ENCODE data around the gene OSBPL10.

DNA sequence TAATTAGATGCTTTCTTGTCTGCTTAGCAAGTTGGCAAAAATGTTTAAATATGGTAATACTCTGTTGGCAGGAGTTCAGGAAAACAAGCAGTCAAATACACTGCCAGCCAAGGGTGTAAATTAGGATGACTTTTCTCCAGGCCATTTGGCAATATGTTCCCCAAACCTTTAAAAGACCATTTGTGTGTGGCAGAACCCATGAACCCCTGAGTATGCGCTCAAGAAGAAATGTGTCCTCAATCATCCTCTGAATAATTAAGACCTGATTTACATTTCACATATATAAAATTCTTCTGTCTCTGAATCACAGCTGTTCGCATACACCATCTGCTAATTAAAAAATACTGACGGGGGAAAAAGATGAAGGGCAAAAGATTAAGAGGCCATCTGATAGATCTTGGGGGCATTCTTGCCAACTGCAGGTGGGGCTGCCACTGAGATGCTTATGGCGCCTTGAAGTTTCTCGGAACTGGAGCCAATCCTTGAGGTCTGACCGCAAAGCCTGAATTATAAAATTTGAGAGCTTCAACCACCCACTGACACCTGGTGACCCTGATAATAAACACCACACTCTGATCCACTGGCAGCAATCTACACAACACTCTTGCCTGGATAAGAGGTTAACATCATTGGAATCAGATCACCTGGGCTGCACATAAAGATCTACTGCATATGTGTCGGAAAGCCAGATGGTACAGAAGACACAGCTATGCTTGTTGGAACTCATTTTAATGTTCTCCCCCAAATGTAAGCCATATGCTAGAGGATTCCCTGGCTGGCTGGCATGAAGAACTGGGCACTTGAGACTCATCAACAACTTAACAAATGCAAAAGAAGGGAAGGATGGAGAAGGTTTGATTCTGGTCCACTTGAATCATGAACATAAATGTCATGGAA is 190.6 kb downstream of the OSBPL10 start:
- TF ChIP-seq EP300 (IDR thresholded peaks at IDR 0.05) (no peak), RNF2 (IDR thresholded peaks at IDR 0.05; ENCODE audit: borderline replicate concordance, low read depth) (no peak), BHLHE40 (IDR thresholded peaks at IDR 0.05; ENCODE audit: low read depth, low read length) (no peak), HDAC2 (IDR thresholded peaks at IDR 0.05) (no peak), RCOR1 (IDR thresholded peaks at IDR 0.05; ENCODE audit: low read depth, low read length) (no peak), EHF (CRISPR knock-in tag; IDR thresholded peaks at IDR 0.05) (no peak), POLR2A (IDR thresholded peaks at IDR 0.05; ENCODE audit: low read length) (no peak), CHD2 (IDR thresholded peaks at IDR 0.05; ENCODE audit: low read length, partially characterized antibody) (no peak), ZC3H11A (IDR thresholded peaks at IDR 0.05) (no peak), CBX2 (IDR thresholded peaks at IDR 0.05; ENCODE audit: borderline replicate concordance, low read depth) (no peak), KDM1A (IDR thresholded peaks at IDR 0.05; ENCODE audit: low read depth) (no peak)
- TF ChIP-seq, protein P1, sequence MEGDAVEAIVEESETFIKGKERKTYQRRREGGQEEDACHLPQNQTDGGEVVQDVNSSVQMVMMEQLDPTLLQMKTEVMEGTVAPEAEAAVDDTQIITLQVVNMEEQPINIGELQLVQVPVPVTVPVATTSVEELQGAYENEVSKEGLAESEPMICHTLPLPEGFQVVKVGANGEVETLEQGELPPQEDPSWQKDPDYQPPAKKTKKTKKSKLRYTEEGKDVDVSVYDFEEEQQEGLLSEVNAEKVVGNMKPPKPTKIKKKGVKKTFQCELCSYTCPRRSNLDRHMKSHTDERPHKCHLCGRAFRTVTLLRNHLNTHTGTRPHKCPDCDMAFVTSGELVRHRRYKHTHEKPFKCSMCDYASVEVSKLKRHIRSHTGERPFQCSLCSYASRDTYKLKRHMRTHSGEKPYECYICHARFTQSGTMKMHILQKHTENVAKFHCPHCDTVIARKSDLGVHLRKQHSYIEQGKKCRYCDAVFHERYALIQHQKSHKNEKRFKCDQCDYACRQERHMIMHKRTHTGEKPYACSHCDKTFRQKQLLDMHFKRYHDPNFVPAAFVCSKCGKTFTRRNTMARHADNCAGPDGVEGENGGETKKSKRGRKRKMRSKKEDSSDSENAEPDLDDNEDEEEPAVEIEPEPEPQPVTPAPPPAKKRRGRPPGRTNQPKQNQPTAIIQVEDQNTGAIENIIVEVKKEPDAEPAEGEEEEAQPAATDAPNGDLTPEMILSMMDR (IDR thresholded peaks at IDR 0.05) = no peak
- TF ChIP-seq, protein P2, sequence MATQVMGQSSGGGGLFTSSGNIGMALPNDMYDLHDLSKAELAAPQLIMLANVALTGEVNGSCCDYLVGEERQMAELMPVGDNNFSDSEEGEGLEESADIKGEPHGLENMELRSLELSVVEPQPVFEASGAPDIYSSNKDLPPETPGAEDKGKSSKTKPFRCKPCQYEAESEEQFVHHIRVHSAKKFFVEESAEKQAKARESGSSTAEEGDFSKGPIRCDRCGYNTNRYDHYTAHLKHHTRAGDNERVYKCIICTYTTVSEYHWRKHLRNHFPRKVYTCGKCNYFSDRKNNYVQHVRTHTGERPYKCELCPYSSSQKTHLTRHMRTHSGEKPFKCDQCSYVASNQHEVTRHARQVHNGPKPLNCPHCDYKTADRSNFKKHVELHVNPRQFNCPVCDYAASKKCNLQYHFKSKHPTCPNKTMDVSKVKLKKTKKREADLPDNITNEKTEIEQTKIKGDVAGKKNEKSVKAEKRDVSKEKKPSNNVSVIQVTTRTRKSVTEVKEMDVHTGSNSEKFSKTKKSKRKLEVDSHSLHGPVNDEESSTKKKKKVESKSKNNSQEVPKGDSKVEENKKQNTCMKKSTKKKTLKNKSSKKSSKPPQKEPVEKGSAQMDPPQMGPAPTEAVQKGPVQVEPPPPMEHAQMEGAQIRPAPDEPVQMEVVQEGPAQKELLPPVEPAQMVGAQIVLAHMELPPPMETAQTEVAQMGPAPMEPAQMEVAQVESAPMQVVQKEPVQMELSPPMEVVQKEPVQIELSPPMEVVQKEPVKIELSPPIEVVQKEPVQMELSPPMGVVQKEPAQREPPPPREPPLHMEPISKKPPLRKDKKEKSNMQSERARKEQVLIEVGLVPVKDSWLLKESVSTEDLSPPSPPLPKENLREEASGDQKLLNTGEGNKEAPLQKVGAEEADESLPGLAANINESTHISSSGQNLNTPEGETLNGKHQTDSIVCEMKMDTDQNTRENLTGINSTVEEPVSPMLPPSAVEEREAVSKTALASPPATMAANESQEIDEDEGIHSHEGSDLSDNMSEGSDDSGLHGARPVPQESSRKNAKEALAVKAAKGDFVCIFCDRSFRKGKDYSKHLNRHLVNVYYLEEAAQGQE (IDR thresholded peaks at IDR 0.05) = no peak

All from A549 (cell line).